ENCODE data around the gene PRAMEF1. TPM values are rescaled to one million over a fixed set of nuclear protein-coding genes. Genes with fewer than 3 reads are reported as not detected.
"Not testable (repeated sequence)": the region's sequence is repeated elsewhere in the genome, so short reads cannot be mapped to it uniquely, and the experiment has no call there.

PRAMEF1 gene
- total RNA-seq, 1 donor from 2014 or later = not detected

DNA sequence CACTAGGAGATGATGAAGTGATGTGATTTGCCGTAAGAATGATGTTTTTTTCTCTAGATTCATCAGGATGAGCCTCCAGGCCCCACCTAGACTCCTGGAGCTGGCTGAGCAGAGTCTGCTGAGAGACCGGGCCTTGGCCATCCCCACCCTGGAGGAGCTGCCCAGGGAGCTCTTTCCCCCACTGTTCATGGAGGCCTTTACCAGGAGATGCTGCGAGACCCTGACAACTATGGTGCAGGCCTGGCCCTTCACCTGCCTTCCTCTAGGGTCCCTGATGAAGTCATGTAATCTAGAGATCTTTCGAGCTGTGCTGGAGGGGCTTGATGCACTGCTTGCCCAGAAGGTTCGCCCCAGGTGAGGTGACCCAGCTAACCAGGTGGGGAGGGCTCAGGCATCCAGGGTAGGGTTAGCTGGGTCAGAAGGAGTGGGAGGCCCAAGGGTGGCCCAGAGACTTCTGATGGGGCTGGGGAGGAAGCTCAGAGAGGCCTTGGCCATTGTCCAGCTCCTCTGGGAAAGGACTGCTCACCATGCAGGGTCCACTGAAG lies 16.3 kb upstream of the PRAMEF1 start:
- peak; percentile 41 for DNase-seq (ENCODE audit: low spot score)

DNA sequence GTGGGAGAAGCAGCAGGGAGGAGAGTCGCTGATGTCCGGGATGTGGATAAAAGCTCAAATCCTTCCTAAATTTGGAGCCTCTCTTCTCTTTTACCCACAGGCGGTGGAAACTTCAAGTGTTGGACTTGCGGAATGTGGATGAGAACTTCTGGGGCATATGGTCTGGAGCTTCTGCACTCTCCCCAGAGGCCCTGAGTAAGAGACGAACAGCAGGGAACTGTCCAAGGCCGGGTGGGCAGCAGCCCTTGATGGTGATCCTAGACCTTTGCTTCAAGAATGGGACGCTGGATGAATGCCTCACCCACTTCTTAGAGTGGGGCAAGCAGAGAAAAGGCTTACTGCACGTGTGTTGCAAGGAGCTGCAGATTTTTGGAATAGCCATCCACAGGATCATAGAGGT lies 15.8 kb upstream of the PRAMEF1 start:
- DNase-seq (ENCODE audit: low spot score) = no peak

DNA sequence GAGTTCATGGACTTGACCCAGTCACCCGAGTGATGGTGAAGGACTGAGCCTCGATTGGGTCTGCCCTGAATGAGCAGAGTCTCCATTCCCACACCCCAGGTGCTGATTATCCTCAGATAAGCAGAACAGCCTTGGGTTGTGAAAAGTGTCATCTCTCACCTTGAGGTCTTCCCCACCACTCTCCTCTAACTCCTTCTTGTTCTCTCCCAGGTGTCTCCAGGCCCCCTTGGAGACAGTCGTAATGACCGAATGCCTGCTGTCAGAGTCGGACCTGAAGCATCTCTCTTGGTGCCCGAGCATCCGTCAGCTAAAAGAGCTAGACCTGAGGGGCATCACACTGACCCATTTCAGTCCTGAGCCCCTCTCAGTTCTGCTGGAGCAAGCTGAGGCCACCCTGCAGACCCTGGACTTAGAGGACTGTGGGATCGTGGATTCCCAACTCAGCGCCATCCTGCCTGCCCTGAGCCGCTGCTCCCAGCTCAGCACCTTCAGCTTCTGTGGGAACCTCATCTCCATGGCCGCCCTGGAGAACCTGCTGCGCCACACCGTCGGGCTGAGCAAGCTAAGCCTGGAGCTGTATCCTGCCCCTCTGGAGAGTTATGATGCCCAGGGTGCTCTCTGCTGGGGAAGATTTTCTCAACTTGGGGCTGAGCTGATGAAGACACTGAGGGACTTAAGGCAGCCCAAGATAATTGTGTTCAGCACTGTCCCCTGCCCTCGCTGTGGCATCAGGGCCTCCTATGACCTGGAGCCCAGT lies 14.2 kb upstream of the PRAMEF1 start:
- DNase-seq (ENCODE audit: low spot score) = peak; percentile 37

DNA sequence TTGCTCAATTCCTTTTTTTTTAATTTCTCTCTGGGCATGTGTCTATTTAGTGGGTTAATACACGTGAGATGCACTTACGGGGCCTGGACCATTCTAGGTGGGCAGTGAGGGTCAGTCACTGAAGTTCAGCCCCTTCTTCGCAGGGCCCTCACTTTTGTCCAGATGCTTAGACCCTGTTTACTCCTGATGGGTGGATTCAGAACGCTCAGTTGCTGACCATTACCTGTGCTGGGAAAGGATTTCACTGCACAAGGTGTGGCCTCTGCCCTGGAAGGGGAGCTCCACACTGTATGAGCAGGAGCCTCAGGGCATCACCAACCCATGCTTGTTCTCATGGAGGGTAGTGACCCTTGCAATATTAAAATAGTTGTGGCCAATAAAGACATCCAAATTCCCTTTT lies 13.1 kb upstream of the PRAMEF1 start:
- peak; percentile 6 for DNase-seq (ENCODE audit: low spot score)

DNA sequence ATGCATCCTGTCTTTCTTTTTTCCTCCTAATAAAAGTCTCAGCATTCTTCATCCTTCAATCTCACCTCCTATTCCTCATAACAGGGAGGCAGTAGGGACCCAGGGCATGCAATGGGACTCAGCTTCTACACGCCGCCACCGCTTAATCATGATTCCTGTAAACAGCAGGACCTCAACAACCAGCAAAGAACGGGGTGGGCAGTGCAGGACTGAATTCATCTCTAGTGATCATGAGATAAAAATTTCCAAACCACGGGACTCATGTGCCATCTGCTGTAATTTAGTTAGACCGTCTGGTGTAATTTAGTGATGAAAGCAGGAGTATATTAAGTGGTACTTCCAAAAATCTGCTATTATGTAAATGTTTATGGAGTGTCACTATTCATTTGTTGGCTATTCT lies 12.3 kb upstream of the PRAMEF1 start:
- peak; percentile 3 for DNase-seq (ENCODE audit: low spot score)

DNA sequence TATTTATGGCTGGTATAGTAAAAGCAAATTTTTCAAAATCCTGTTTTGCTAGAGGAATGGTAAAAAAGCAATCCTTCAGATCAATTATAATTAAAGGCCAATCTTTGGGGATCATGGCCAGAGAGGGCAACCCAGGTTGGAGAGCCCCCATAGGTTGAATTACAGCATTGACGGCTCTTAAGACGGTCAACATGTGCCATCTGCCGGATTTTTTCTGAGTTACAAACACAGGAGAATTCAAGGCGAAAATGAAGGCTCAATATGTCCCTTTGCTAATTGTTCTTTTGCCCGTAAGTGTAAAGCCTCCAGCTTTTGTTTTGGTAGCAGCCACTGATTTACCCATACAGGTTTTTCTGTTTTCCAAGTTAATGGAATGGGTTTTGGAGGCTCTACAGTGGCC lies 9.7 kb upstream of the PRAMEF1 start:
- DNase-seq (ENCODE audit: low spot score) = not testable (repeated sequence)

DNA sequence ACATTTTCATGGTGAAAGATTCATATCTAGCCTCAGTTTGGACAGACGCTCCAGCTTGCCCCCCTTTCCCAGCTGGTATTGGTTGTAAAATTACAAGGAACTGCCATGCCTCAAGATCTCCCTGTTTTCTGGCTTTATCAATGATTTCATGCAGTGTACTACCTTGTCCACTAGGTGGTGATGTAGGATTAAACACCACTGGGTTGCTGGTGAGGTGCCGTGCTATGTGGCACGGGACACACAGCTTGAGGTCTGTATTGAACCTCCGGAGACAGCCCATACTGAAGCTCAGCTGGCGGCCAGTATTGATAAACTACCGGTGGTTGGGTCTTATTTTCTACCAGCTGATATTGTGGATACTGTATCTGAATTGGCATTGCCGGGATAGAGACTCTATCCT lies 7.4 kb upstream of the PRAMEF1 start:
- DNase-seq (ENCODE audit: low spot score) = peak; percentile 16

DNA sequence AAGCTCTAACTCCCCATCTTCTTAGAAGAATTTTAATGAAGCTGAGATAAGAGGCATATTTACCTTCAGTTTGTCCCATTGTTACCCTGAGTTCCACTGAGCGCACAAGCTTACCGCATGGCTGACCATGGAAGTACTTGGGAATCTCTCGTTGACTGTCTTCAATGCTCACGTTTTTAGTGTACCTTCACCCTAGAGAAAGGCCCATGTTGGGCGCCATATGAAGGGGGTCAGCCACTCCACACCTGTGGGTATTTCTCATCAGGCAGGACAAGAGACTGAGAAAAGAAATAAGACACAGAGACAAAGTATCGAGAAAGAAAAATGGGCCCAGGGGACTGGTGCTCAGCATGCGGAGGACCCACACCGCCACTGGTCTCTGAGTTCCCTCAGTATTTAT lies 6.5 kb upstream of the PRAMEF1 start:
- DNase-seq (ENCODE audit: low spot score) = peak; percentile 30

DNA sequence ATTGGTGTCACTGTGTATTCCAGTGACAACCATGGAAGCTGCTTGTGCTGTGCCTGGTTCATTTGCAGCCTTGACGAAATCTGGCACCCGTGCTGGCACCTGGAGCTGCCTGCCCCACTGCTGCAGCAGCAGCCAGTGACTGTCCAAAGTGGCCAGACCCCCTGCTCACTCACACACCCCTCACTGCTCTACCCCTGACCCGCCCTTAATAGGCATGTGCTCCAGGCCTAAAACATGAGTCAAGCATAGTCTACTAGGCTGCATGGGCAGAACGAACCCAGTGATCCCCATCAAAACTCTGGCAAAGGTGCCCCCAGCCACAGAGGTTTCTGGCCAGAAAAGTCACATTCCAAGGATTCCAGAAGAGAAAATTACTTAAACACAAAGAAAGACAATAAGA lies 7.7 kb downstream of the PRAMEF1 start:
- no peak for DNase-seq (ENCODE audit: low spot score)

DNA sequence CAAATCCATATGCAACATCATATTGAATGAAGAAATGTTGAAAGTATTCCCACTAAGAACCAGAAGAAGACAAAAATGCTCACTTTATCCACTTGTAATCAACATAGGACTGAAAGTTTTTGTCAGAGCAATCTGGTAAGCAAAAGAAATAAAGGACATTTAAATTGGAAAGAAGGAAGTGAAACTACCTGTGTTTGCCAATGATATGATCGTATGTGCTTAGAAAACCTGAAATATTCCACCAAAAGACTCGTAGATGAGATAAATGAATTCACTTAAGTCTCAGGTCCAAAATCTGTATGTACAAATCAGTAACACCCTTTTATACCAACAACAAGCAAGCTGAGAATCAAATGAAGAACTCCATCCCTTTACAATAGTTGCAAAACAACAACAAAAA lies 8.5 kb downstream of the PRAMEF1 start:
- DNase-seq (ENCODE audit: low spot score) = no peak

DNA sequence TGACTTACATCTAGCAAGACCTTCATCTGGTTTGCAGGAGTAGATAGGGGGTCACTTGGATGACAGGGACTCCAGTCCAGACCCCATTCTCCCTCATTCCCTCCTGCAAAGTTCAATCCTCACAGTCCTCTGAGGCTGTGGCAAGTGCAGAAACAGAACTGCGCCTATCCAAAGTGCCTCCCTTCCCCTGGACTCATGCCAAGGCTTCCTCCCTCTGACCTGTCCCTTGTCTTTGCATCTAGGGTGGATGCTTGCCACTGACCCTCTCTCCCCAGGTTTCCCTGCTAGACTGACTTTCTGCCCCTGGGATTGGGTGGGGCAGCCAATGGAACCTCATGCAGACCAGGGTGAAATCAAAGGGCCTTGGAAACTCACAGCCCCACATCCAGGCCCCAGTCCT lies 18.7 kb downstream of the PRAMEF1 start:
- no peak for DNase-seq (ENCODE audit: low spot score)

DNA sequence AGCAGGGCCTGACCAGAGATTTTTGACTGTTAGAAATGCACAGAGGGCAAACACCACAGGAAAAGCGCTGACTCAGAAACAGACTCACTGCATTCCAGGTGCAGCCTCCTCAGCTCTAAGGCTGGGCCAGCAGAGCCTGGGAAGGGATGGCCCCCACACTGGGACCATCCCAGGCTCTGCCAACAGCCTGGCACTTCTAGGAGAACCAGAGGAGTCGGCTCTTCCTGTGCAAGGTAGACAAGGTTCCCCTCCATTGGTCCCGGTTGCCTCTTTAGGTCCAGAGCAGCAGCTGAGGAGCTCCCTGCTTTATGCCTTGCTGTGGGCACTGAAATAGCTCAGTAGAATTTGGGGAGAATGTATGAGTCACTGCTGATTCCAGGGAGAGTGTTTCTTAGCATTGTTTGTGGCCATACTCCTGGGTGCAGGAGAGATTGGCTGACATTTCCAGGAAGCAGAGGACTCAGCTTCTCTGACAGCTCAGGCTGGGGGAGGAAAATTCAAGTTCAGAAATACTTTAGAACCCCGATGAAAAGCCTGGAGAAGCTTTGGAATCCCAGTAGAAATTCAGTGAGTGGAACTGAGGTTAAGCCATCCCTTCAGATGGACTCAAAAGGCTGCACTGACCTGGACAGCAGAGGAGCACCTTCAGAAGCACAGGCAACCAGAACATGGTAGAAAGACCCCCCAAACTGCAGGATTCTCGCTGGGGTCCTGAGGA lies 19.7 kb downstream of the PRAMEF1 start:
- no peak for DNase-seq (ENCODE audit: low spot score)

DNA sequence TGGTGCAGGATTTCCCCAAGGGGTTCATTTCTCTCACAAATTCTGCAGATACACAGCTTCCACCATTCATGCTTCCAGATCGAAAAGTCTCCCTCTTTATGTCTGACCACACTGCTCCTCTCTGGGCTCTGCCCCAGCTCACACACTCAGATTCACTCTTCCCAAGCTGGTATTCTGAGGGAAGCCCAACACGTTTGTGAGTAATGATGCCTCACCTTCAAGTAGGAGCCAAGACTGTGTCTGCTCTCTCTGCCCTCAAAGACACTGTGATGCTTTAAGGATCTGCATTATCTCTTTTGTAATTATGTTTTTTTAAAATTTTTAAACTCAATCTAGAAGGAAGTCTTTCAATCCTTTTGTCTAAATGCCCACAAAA lies 20.2 kb downstream of the PRAMEF1 start:
- no peak for DNase-seq (ENCODE audit: low spot score)

DNA sequence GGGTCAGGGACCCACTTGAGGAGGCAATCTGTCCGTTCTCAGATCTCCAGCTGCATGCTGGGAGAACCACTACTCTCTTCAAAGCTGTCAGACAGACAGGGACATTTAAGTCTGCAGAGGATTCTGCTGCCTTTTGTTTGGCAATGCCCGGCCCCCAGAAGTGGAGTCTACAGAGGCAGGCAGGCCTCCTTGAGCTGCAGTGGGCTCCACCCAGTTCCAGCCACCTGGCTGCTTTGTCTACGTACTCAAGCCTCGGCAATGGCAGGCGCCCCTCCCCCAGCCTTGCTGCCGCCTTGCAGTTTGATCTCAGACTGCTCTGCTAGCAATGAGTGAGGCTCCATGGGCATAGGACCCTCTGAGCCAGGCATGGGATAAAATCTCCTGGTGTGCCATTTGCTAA lies 27.9 kb downstream of the PRAMEF1 start:
- not testable (repeated sequence) for DNase-seq (ENCODE audit: low spot score)

DNA sequence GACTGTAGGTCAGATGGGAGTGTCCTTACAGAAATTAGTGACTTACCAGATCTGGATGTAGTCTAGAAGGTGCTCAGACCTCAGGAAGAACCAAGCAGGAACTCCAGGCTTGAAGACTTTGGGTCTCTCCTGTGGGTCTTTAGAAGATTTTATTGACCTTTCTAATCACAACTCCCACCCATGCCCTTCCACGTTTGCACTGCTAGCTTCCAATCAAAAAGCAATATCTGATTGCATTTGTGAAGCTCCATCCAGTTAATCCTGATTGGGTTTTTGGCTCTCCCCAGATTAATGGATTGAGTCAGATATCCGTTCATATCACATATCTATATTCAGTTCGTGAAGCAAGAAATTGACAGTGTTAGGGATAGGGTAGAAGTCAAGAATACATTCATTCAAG lies 40.1 kb downstream of the PRAMEF1 start, which contains the start of gene PRAMEF11:
Gene PRAMEF11 (minus strand): TSS at position 101 of the 400 bp plus-strand sequence. CDS start 2,621 bp downstream, outside the sequence.
- not testable (repeated sequence) for DNase-seq (ENCODE audit: low spot score)

DNA sequence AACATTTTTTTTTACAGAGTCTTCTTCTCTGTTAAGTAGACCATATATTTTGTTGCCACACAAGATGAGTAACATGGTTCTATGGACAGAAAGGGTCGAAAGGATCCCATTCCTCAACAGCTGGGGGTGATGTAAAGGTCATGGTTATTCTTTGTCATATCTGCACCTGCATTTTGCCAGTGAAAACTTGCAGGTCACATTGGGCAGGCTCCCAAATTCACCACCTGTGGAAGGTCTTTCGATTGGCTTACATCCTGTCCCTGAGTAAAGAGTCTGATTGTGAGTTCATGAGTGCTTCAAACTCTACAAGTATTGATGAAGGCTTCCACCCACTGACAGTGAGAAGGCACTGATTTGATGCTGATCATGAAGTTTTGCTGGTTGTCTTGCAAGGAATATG lies 42.1 kb downstream of the PRAMEF1 start:
- not testable (repeated sequence) for DNase-seq (ENCODE audit: low spot score)

Other genes with a start within 250 kb of the PRAMEF1 start
- 495 TPM for gene DHRS3, start 173.2 kb upstream of the PRAMEF1 start, total RNA-seq
- not detected for gene AADACL4, start 147.3 kb upstream of the PRAMEF1 start, total RNA-seq
- 0.19 TPM for gene AADACL3, start 75.3 kb upstream of the PRAMEF1 start, total RNA-seq
- not detected for gene CFAP107, start 45.2 kb upstream of the PRAMEF1 start, total RNA-seq
- not detected for gene PRAMEF12, start 17.7 kb upstream of the PRAMEF1 start, total RNA-seq
- gene PRAMEF11, start 40.0 kb downstream of the PRAMEF1 start, total RNA-seq = not detected
- not detected for gene HNRNPCL1, start 57.3 kb downstream of the PRAMEF1 start, total RNA-seq
- not detected for gene PRAMEF2, start 65.7 kb downstream of the PRAMEF1 start, total RNA-seq
- not detected for gene PRAMEF4, start 94.8 kb downstream of the PRAMEF1 start, total RNA-seq
- gene PRAMEF10, start 106.9 kb downstream of the PRAMEF1 start, total RNA-seq = not detected
- gene PRAMEF7, start 125.2 kb downstream of the PRAMEF1 start, total RNA-seq = not detected
- not detected for gene PRAMEF6, start 156.2 kb downstream of the PRAMEF1 start, total RNA-seq

Measured in mesenteric fat pad (tissue), 1 donor.